HG03103 (cell line): ENCODE data around the gene OTUD7B.
"Not testable (repeated sequence)": the region's sequence is repeated elsewhere in the genome, so short reads cannot be mapped to it uniquely, and the experiment has no call there.

Experiments used
- ATAC-seq: cut with Tn5 transposase; IDR thresholded peaks from one replicate; pipeline ENCODE4 v1.9.1; 2021; ENCODE audit warnings: low read depth; ENCODE audit not compliant: unreplicated experiment

OTUD7B gene

DNA sequence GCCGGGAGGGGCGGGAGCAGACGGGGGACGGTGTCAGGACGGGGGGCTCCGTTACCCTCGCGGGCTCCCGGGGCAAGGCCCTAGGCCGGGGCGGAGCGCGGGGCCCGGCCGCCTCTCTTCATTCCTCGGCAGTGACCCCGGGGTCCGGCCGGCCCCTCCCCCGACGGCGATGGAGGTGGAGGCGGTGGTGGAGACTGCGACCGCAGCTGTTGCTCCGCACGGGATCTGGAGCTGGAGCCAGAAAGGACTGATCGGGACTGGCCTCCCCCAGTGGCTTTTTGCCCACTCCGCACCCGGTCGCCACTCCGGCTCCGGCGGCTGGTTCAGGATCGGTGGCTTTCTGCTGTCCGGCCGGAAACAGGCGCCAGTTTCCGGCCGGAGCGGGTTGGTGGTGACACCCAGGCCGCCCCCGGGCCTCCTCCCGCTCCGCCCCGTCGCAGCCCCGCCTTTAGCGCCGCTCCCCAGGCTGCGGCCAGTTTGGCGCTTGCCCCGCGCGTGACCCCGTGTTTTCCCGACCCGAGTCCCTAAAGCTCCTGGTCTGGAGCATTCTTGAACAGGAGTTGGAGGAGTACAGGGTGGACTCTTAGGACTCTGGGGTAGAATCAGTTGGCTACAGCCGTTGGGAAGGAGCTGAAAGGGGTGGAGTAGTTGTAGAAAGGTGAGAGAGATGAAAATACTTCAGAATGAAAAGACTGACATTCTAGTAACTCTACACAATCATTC lies at the start of gene OTUD7B:
Gene OTUD7B (minus strand): TSS at position 334 of the 723 bp plus-strand sequence. CDS start 33,216 bp downstream, outside the sequence.
- peak; percentile 71 for ATAC-seq

DNA sequence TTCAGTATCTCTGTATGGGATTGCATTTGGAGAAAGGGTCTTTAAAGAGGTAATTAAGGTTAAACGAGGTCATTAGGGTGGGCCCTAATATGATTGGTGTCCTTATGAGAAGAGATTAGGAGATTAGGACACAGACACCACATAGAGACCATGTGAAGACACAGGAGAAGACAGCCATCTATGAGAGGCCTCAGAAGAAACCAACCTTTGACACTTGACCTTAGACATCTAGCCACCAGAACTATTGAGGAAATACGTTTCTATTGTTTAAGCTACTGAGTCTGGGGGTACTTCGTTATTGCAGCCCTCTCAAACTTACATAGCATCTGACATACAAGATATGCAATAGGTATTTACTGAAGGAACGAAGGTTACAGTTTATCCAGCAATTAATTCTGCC lies 49.7 kb upstream of the OTUD7B start:
- no peak for ATAC-seq

DNA sequence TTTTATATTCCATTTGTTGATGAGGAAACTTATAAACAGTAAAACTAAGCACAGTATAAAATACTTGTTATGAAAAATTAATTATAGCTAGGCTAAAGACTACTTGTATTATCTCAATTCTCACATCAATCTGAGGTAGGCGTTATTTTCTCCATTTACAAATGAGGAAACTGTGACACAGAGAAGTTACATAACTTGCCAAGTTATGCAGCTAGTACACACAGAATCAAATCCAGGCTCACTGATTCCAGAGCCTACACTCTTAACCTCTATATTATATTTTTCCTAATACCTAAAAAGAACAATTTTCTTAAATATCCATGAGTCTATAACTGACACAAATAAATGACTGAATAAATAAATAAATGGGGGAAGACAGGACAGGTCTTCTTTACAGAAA lies 45.9 kb upstream of the OTUD7B start:
- ATAC-seq = no peak

DNA sequence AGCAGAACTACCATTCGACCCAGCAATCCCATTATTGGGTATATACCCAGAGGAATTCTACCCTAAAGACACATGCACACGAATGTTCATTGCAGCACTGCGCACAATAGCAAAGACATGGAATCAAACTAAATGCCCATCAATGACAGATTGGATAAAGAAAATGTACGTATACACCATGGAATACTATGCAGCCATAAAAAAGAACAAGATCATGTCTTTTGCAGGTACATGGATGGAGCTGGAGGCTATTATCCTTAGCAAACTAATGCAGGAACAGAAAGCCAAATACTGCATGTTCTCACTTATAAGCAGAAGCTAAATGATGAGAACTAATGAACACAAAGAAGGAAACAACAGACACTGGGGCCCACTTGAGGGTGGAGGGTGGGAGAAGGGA lies 45.0 kb upstream of the OTUD7B start:
- ATAC-seq = not testable (repeated sequence)

DNA sequence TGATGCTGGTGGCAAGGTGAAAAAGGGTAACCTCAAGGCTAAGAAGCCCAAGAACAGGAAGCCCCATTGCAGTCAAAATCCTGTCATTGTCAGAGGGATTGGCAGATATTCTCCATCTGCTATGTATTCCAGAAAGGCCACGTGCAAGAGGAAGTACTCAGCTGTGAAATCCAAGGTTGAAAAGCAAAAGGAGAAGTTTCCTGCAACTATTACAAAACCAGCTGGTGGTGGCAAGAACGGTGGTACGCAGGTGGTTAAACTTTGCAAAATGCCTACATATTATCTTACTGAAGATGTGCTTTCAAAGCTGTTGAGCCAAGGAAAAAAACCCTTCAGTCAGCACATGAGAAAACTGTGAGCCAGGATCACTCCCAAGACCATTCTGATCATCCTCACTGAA lies 43.4 kb upstream of the OTUD7B start:
- no peak for ATAC-seq

DNA sequence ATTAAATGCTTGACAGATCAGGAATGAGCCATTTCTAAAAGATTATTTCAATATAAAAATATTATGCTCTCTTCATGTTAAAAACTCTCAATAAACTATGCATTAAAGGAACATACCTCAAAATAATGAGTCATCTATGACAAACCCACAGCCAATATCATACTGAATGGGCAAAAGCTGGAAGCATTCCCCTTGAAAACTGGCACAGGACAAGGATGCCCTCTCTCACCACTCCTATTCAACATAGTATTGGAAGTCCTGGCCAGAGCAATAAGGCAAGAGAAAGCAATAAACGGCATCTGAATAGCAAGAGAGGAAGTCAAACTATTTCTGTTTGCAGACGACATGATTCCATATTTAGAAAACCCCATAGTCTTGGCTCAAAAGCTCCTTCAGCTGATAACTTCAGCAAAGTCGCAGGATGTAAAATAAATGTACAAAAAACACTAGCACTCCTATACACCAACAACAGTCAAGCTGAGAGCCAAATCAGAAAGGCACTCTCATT lies 41.4 kb upstream of the OTUD7B start:
- ATAC-seq = not testable (repeated sequence)

DNA sequence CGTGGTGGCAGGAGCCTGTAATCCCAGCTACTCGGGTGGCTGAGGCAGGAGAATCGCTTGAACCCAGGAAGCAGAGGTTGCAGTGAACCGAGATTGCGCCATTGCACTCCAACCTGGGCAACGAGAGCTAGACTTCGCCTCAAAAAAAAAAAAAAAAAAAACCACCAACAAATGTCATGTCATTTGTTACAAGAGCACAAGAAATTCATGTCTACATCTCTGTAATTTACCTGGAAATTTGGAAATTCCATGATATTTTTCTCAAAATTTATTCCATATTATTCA lies 40.5 kb upstream of the OTUD7B start:
- ATAC-seq = no peak

DNA sequence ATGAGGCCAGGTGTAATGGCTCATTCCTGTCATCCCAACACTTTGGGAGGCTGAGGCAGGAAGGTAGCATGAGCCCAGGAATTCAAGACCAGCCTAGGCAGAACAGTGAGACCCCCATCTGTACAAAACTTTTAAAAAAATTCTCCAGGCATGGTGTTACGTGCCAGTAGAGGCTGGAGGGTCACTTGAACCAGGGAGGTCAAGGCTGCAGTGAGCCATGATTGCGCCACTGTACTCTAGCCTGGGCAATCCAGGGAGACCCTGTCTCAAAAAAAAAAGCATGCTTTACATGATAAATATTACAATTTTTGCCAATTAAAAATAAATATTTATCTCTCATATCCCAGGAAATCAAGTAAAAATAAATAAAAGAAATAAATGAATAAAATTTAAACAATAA lies 39.4 kb upstream of the OTUD7B start:
- ATAC-seq = no peak

DNA sequence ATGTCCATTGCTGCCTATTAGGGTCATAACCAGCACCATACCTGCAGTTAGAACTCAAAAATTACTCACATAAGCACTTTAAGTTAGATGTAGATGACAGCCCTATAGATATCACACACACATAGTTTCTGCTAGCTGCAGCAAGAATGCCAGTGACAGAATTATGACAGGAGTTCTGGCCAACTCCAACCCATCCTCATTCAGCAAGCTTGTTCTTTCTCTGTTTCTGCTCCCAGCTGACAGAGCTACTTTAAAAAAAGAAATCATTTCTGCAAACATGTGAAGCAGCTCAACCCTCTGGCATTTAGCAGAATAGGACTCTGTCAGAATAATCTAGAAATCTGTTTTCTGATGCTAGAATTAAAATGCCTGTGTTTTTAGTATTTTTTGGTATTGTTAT lies 23.8 kb upstream of the OTUD7B start:
- ATAC-seq = no peak

DNA sequence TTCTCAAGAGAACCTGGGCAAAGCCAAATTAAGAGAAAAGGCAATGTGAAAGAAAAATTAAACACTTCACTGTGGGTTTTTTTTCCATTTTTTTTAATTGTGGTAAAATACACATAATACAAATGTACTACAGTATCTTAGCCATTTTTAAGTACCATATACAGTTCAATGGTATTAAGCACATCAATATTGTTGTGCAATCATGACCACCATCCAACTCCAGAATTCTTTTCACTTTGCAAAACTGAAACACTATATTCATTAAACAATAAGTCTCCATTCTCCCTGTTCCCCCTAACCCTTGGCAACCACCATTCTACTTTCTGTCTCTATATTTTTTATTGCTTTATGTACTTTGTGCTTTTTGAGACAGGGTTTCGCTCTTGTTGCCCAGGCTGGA lies 17.8 kb upstream of the OTUD7B start:
- no peak for ATAC-seq

DNA sequence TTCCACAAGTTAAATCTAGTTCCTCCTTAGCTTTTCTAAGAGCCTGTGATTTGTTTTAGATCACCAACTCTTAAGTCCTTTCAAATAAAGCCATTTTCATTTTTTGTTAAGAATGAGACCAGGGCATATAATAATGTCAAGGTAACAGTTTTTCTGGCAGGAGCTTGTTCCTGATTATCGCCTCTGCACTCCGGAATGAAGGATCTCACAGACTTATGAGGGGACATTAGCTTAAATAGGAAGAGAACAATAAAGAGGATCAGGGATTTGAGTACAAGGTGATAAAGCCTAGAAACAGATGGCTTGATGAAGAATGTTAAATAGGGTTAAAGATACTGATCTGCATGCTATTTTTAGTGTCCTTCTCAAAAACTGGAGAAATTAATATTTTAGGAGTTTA lies 13.6 kb upstream of the OTUD7B start:
- no peak for ATAC-seq

DNA sequence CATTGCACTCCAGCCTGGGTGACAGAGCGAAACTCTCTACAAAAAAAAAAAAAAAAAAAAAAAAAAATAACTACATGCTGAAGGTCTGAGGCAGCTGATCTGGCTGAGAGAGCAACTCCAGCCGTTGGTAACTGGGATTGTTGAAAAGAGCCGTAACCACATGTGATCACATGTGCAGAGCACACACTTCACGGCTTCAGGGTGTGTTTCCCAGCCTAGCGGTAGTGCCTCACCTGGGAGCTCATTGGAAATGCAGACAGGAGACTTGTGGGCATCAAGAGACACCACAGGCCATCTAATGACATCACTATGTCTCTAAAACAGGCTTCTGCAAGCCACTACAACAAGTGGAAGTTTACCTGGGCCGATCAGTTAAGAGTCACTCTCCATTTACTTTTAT lies 11.8 kb upstream of the OTUD7B start:
- ATAC-seq = no peak

DNA sequence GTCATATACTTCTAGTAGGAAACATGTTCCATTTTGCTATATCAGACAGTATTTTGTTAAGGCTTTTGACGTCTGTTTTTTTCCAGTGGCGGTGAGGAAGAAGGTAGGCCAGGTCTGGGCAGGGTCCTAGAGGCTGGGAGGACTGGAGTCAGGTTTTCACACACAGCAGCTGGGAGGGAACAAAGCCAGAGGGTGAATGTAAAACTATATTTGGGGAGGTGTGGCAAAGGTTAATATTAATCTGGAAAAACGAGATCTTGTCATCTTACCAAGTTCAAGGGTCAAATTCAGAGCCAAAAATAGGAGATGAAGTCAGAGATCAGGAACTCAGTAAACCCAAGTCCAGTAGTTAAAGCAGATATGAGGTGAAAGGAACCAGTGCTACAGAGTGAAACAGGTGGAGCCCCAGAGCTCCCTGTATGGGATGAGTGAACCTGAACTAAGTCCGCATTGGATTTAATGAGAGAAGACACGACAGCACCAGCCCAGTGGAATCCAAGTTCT lies 10.7 kb upstream of the OTUD7B start:
- ATAC-seq = no peak

DNA sequence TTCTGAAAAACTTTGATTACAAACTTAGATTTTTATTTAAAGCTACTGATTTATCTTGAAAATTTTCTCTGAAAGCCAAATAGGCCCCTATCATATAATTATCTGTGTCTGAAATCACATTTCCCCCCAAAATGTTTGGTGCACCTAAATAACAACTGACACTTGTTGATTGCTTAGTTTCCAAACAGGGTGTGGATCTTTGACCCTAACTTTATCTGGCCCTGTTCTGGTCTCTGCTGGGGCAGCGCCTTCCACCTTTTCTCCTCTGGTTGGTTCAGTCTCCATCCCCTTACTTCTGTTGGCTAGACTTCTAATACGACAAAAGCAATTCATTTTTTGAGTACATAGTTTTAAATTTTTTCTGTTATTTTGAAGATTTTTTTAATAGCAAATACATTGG lies 10.2 kb upstream of the OTUD7B start:
- ATAC-seq = no peak

DNA sequence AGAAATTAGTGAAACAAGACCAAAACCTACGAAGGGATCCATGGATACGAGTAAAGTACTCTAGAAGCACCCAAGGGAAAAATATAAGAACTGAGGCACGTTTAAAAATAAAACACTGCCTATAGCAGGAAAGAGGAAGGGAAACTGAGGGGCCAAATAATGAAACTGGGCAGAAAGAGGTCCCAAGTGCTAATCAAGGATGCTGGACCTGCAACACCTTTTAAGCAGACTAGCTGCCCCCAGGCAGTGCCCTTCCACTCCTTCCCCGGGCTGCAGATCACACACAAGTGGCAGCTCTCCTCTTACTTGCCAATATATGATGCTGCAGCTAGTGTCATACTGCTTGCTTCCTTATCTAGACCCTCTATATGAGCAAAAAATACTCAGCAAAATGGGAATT lies 7.6 kb upstream of the OTUD7B start:
- ATAC-seq = no peak

DNA sequence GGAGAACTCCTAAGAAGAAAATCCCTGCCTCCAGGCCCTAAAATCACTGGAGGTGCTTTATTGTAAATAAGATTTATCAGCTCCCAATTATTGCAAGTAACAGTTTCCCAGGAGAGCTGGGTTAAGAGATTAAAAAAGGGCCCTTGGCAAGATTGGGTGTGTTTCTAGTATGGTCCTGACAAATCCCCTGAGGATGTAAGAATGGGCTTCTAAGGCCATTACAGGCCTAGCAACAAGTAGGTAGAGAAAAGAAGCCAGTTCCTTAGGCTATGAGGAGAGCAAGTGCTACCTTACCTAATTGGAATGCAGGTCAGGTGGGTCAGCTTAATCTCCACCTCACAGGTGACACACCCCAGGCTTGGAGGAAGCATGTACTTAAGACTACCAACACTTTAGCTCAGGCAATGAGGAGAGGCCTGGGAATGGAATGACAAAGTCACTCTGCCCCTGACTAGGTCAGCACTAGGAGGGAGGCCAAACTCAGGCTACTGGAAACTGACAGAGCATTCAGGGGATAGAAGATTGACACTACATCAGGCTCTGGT lies 6.8 kb upstream of the OTUD7B start:
- no peak for ATAC-seq

DNA sequence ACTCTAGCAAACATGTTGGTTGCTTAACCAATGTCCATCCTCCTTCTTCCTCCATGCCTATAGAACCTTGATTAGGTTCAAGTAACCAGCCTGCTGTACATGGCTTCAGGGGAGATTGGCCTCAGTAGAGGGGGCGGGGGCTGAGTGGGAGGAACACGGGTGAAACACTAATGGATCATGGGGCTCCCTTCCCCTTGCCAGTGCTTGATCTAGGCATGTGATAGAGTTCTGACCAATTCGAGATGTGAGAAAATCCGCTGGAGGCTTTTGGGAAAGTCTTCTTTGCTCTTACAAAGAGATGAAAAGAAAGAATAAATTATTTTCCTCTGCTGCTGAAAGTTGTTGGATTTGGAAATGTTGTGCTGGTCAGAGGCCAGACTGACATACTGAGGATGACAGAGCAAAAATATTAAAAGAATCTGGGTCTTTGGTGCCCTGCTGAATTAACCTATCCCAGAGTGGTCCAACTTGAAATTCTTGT lies 5.2 kb upstream of the OTUD7B start:
- ATAC-seq = no peak

DNA sequence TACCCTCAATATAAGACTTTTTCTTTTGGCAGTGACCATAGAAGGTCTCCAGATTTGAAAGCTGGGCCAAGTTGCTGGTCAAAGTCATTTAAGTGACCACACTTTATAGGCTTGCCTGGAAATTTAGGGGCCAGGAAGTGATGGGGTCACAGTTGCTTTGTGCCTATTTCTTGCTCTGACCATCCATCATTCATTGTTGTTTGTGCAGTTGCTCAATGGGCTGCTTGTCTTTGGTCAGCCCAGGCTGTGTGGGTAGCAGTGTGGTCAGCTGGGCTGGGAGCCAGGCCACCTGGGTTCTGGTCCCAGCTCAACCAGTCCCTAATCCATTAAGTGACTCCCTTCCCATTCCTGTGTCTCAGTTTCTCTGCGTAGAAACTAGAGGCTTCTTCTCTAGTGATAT lies 2.1 kb upstream of the OTUD7B start:
- ATAC-seq = no peak

DNA sequence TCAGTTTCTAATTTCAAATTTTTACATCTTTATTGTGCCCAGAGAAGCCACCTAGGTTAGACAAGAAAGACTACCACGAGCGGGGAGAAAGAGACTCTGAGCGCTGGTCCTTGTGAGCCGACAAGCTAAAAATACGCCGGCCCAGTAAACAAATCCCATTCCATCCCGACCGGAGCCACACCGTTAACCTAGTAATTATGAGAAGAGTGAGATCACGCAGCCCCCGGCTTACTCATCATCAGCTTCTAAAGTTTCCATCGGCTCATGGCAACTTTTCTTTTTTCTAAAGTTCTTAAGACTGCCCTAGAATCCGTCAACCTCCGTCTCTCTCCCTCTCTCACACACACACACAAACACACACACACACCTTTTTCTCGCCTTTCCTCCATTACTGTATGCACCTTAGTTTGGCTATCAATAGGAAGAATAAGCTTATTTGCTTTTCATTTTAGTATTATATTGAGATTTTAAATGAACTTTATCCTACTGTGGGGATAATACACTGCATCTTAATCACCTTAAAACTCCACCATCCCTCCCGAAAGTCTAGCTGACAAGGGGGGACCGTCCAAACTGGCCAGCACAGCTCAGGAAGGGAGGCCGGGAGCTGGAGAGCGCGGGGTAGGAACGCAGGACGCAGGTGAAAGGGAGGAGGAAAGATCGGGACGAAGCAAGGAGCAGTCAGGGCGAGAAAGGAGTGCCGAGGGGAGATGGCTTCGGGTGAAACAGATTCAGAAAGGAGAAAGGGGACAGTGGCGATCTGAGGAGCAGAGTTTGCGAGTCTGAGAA lies 728 bp downstream of the OTUD7B start:
- peak; percentile 23 for ATAC-seq

DNA sequence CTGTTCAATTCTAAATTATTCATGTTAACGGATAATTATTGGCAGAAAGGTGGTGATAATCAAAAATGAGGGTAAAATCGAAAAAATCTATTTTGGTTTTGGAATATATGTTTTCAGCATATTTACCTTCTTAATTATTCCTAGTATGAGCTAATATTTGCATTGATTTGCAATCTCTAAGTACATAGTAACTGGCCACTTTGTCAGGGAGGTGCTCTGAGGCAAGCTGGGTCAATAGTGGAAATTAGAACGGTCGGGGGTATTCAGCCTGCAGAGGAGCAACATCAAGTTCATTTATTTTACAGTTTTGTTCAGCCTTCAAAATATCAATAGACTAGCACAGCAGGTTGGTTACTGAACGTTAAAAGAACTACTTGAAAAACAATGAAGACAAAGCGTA lies 1.8 kb downstream of the OTUD7B start:
- no peak for ATAC-seq

DNA sequence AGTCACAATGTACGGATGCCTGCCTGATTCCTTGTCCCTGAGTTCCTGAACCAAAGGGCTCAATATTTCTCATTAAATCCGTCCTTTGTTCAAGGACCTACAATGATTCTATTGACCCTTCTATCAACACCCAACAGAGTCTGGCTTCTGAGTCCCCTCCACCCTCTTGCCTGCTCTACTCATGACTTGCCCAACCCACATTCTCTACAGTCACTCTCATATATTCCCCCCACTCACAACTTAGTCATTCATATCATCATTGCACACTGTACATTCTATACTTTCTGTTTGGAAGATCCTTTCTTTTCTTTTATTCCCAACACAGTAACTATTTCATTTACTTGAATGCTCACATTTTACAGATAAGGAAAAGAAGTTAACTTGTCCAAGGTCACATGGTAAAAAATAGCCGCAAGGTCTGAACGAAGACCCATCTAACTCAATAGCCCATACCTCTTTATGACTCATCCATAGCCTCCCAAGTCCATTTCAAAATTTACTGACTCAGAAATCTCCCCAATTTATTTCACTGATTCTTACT lies 3.6 kb downstream of the OTUD7B start:
- ATAC-seq = no peak
